MM.1S (cell line): ENCODE results near the gene METTL25B.
"Not testable (repeated sequence)": the region's sequence is repeated elsewhere in the genome, so short reads cannot be mapped to it uniquely, and the experiment has no call there.

Source experiments
- DNase-seq: peaks from one replicate; pipeline ENCODE4 v3.0.0-alpha.2; 2015
- H2AFZ ChIP-seq: fragments of 300-600 bp; sonication (generic); 2 replicates; pipeline ENCODE4 v1.6.0; 2016; ENCODE audit warnings: antibody characterized with exemption, low read length
- H3F3A ChIP-seq: fragments of 300-600 bp; sonication (generic); 2 replicates; pipeline ENCODE4 v1.6.1; 2016; ENCODE audit warnings: mild to moderate bottlenecking, antibody characterized with exemption, low read length, moderate library complexity, mixed read lengths; ENCODE audit not compliant: insufficient read depth
- H3K27ac ChIP-seq: fragments of 300-600 bp; sonication (generic); 2 replicates; pipeline ENCODE4 v1.5.1; 2016; ENCODE audit warnings: mild to moderate bottlenecking, low read length
- H3K27me3 ChIP-seq: fragments of 300-600 bp; sonication (generic); replicated peaks from 2 replicates; pipeline ENCODE4 v1.6.0; 2016; ENCODE audit warnings: low read length; ENCODE audit not compliant: insufficient read depth
- H3K36me3 ChIP-seq: fragments of 300-600 bp; sonication (generic); replicated peaks from 2 replicates; pipeline ENCODE4 v1.6.1; 2016; ENCODE audit warnings: mild to moderate bottlenecking, low read length, mixed read lengths; ENCODE audit not compliant: insufficient read depth
- H3K4me1 ChIP-seq: fragments of 300-600 bp; sonication (generic); 2 replicates; pipeline ENCODE4 v1.6.1; 2016; ENCODE audit warnings: low read length, mixed read lengths
- H3K4me2 ChIP-seq: fragments of 300-600 bp; sonication (generic); 2 replicates; pipeline ENCODE4 v1.6.0; 2016; ENCODE audit warnings: low read depth, low read length
- H3K4me3 ChIP-seq: fragments of 300-600 bp; sonication (generic); 2 replicates; pipeline ENCODE4 v1.5.1; 2016; ENCODE audit warnings: low read length, mixed read lengths
- H3K79me2 ChIP-seq: fragments of 300-600 bp; sonication (generic); 2 replicates; pipeline ENCODE4 v1.6.1; 2016; ENCODE audit warnings: mixed run types, low read length, mixed read lengths
- H3K9ac ChIP-seq: fragments of 300-600 bp; sonication (generic); 2 replicates; pipeline ENCODE4 v1.6.1; 2016; ENCODE audit warnings: low read length, mixed read lengths
- H3K9me2 ChIP-seq: fragments of 300-600 bp; sonication (generic); replicated peaks from 2 replicates; pipeline ENCODE4 v1.6.1; 2016; ENCODE audit warnings: mild to moderate bottlenecking, low read length, mixed read lengths; ENCODE audit not compliant: insufficient read depth
- H3K9me3 ChIP-seq: fragments of 300-600 bp; sonication (generic); replicated peaks from 2 replicates; pipeline ENCODE4 v1.6.1; 2016; ENCODE audit warnings: mild to moderate bottlenecking, low read length, mixed read lengths; ENCODE audit not compliant: insufficient read depth
- H4K20me1 ChIP-seq: fragments of 300-600 bp; sonication (generic); 2 replicates; pipeline ENCODE4 v1.6.1; 2016; ENCODE audit warnings: mild to moderate bottlenecking, low read length, moderate library complexity, mixed read lengths; ENCODE audit not compliant: insufficient read depth
- EZH2 ChIP-seq: fragments of 300-600 bp; sonication (generic); optimal IDR thresholded peaks from 2 replicates; pipeline ENCODE3; 2017; ENCODE audit warnings: low read depth, mild to moderate bottlenecking, antibody characterized with exemption, low read length, mixed read lengths
- EZH2phosphoT487 ChIP-seq: fragments of 300-600 bp; sonication (generic); IDR thresholded peaks from 2 replicates; pipeline ENCODE4 v1.6.1; 2018; ENCODE audit warnings: antibody characterized with exemption, low read length
- TF ChIP-seq, protein P1 (sequence below): fragments of 300-600 bp; sonication (generic); IDR thresholded peaks from 2 replicates; pipeline ENCODE4 v1.5.1; 2016; ENCODE audit warnings: antibody characterized with exemption, low read length, mixed read lengths

METTL25B gene

DNA sequence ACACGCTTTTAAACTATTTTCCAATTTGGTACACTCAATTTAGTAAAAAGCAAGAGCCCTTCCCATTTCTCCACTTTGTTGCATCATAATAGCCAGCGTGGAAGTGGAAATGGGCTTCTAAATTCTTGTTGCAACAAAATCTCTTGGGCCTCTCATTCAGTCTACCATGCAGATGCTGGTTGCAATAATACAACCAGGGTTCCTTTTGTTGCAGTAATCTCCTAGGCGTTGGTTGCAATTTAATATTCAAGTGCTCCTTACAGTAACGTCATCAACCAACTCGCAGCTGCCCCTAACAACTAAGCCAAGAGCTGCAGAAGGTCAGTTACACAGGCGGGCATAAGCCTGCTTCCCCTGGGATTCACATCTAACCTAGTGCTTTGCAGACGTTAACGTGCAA lies 25.9 kb downstream of the METTL25B start:
- Histone ChIP-seq H3K27ac (no peak overlapping the region), H3K4me2 (no peak overlapping the region), H3K9me3 (no peaks in the 10 kb centered on the region), H4K20me1 (no peaks in the 10 kb centered on the region), H3K27me3 (no peaks in the 10 kb centered on the region), H3K9ac (no peak overlapping the region), H3K4me3 (no peak overlapping the region), H3K4me1 (peaks cover 11% of the 10 kb centered on the region), H2AFZ (no peak overlapping the region), H3K36me3 (no peaks in the 10 kb centered on the region), H3F3A (peaks cover 15% of the 10 kb centered on the region; the same call in 1 of the 2 replicates), H3K79me2 (peaks cover 37% of the 10 kb centered on the region), H3K9me2 (no peaks in the 10 kb centered on the region)
- no peak for DNase-seq
- TF ChIP-seq EZH2 (no peak), EZH2phosphoT487 (no peak)
- TF ChIP-seq, protein P1, sequence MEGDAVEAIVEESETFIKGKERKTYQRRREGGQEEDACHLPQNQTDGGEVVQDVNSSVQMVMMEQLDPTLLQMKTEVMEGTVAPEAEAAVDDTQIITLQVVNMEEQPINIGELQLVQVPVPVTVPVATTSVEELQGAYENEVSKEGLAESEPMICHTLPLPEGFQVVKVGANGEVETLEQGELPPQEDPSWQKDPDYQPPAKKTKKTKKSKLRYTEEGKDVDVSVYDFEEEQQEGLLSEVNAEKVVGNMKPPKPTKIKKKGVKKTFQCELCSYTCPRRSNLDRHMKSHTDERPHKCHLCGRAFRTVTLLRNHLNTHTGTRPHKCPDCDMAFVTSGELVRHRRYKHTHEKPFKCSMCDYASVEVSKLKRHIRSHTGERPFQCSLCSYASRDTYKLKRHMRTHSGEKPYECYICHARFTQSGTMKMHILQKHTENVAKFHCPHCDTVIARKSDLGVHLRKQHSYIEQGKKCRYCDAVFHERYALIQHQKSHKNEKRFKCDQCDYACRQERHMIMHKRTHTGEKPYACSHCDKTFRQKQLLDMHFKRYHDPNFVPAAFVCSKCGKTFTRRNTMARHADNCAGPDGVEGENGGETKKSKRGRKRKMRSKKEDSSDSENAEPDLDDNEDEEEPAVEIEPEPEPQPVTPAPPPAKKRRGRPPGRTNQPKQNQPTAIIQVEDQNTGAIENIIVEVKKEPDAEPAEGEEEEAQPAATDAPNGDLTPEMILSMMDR, result no peak

DNA sequence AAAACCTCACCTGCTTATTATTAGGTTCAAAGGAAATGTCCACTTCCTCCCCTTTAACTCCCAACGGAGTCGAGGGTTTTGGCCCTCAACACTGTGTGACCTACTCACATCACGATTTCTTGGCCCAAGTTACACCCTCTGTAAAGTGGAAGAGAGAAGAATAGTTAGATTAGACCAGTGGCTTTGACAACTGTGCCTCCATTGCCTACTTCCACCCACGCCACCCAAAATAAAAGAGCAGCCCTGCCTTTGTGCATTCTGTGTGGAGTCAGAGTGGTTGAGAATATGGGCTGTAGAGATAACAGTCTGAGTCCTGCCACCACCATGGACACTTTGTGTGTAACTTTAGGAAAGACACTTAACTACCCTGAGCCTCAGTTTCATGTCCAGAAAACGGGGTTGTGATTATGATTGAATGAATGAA lies 27.3 kb downstream of the METTL25B start:
- H3K9me2 ChIP-seq, result no peaks in the 10 kb centered on the region
- no peaks in the 10 kb centered on the region for H3K36me3 ChIP-seq
- no peak overlapping the region for H3K9ac ChIP-seq
- H3F3A ChIP-seq, result peaks cover 3% of the 10 kb centered on the region; the same call in 1 of the 2 replicates
- H3K27ac ChIP-seq, result no peak overlapping the region
- no peak overlapping the region for H2AFZ ChIP-seq
- no peak overlapping the region for H3K4me2 ChIP-seq
- H4K20me1 ChIP-seq, result no peaks in the 10 kb centered on the region
- peaks cover 24% of the 10 kb centered on the region for H3K79me2 ChIP-seq
- H3K4me3 ChIP-seq, result no peak overlapping the region
- TF ChIP-seq, protein P1, result no peak
- TF ChIP-seq EZH2 (no peak), EZH2phosphoT487 (no peak)
- H3K27me3 ChIP-seq, result no peaks in the 10 kb centered on the region
- H3K9me3 ChIP-seq, result no peaks in the 10 kb centered on the region
- H3K4me1 ChIP-seq, result peaks cover 6% of the 10 kb centered on the region
- no peak for DNase-seq

DNA sequence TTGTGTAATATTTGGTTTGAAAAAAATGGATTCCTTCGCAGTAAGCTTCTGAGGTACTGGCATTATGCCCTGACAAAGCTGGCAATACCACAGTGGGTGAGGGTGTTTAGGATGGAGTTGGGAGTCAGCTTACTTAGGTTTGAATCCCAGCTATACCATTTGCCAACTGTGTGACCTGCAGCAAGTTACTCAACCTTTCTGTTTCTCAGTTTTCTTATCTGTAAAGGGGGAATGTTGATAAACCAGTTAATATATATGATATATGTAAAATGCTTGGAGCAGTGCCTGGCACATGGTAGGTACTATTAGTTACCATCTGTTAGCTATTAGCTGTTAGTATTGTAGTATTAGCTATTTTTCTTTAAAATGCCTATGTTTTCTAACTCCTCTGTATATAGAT lies 28.1 kb downstream of the METTL25B start:
- H3K36me3 ChIP-seq, result no peaks in the 10 kb centered on the region
- no peak overlapping the region for H2AFZ ChIP-seq
- H3K4me2 ChIP-seq, result no peak overlapping the region
- H3K9me2 ChIP-seq, result no peaks in the 10 kb centered on the region
- DNase-seq, result no peak
- H3K79me2 ChIP-seq, result peaks cover 17% of the 10 kb centered on the region
- no peak overlapping the region for H3K9ac ChIP-seq
- H3K27ac ChIP-seq, result no peak overlapping the region
- TF ChIP-seq, protein P1, result no peak
- TF ChIP-seq EZH2phosphoT487 (no peak), EZH2 (no peak)
- no peaks in the 10 kb centered on the region for H4K20me1 ChIP-seq
- no peaks in the 10 kb centered on the region for H3F3A ChIP-seq
- H3K9me3 ChIP-seq, result no peaks in the 10 kb centered on the region
- no peaks in the 10 kb centered on the region for H3K27me3 ChIP-seq
- H3K4me1 ChIP-seq, result peaks cover 6% of the 10 kb centered on the region
- H3K4me3 ChIP-seq, result no peak overlapping the region

DNA sequence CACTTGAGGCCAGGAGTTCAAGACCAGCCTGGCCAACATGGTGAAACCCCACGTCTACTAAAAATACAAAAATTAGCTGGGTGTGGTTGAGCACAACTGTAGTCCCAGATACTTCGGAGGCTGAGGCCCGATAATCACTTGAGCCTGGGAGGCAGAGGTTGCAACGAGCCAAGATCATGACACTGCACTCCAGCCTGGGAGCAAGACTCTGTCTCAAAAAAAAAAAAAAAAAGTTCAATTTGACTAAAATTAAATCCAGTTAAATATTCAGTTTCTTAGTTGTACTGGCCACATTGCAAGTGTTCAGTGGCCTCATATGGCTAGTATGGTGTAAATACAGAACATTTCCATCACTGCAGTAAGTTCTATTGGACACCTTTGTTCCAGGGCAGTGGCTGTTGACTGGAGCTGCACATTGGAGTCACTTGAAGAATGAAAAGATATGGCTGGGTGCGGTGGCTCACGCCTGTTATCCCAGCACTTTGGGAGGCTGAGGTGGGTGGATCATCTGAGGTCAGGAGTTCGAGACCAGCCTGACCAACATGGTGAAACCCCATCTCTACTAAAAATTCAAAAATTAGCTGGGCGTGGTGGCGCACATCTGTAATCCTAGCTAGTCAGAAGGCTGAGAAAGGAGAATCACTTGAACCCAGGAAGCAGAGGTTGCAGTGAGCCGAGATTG lies 29.4 kb downstream of the METTL25B start:
- H3F3A ChIP-seq, H3K4me3 ChIP-seq, H3K79me2 ChIP-seq, H2AFZ ChIP-seq, DNase-seq, H3K4me2 ChIP-seq, H3K9me2 ChIP-seq, H4K20me1 ChIP-seq, H3K9me3 ChIP-seq, H3K27me3 ChIP-seq, H3K27ac ChIP-seq, H3K9ac ChIP-seq, H3K36me3 ChIP-seq, H3K4me1 ChIP-seq: not testable (repeated sequence)
